AG09319 (cell line): Measurements from ENCODE around the gene CRTC3.

ENCODE experiments used
- DNase-seq: peaks from one replicate; pipeline ENCODE4 v3.0.0-alpha.2; 2010; ENCODE audit warnings: low read depth; ENCODE audit errors: extremely low read depth
- CTCF ChIP-seq: IDR thresholded peaks from 2 replicates; pipeline ENCODE4 v1.5.1; 2011; ENCODE audit warnings: low read depth, mild to moderate bottlenecking, inconsistent platforms, low read length, moderate library complexity

The CRTC3 gene

GRCh38 chr15:90564590-90564989, 34.9 kb downstream of the CRTC3 start:
- TF ChIP-seq CTCF: no peak
- no peak for DNase-seq

GRCh38 chr15:90565866-90566265, 36.1 kb downstream of the CRTC3 start:
- TF ChIP-seq CTCF: no peak
- DNase-seq: no peak

- TF ChIP-seq CTCF: no peak
- no peak for DNase-seq
Measured at GRCh38 chr15:90570643-90571042, 40.9 kb downstream of the CRTC3 start.

GRCh38 chr15:90571063-90571541, 41.4 kb downstream of the CRTC3 start:
- no peak for DNase-seq
- TF ChIP-seq CTCF: no peak

- no peak for TF ChIP-seq CTCF
- DNase-seq: no peak
Measured at GRCh38 chr15:90572893-90573292, 43.2 kb downstream of the CRTC3 start.

GRCh38 chr15:90576711-90577389, 47.1 kb downstream of the CRTC3 start:
- no peak for TF ChIP-seq CTCF
- no peak for DNase-seq

- DNase-seq: no peak
- no peak for TF ChIP-seq CTCF
Measured at GRCh38 chr15:90579213-90579612, 49.5 kb downstream of the CRTC3 start.
